PC-3 (cell line): ENCODE data around the gene OVOL3. TPM values are rescaled to one million over a fixed set of nuclear protein-coding genes. Genes with fewer than 3 reads are reported as not detected.

ENCODE experiments used
- ATAC-seq: fragments of 200-7000 bp; cut with Tn5 transposase; 2 replicates; pipeline ENCODE4 v1.9.1; 2020; ENCODE audit warnings: mild to moderate bottlenecking, moderate library complexity
- BruUV-seq: library from RNA; stranded (reverse); fragments of 400-500 nt; replicated peaks from 2 replicates; lab custom pipeline; 2021; lab: Mats Ljungman, UMichigan
- CTCF ChIA-PET: fragments of 300-600 bp; sonication (Branson Sonifier 250); formaldehyde crosslinking; loops from one replicate; lab custom pipeline; 2022; ENCODE audit warnings: antibody characterized with exemption; lab: Charles Lee
- POLR2A ChIA-PET: fragments of 300-600 bp; sonication (Branson Sonifier 250); formaldehyde crosslinking; loops from one replicate; lab custom pipeline; 2022; ENCODE audit warnings: antibody characterized with exemption; ENCODE audit not compliant: unreplicated experiment; lab: Charles Lee
- DNase-seq: peaks from one replicate; pipeline ENCODE4 v3.0.0-alpha.2; 2015
- H2AFZ ChIP-seq: fragments of 300-600 bp; sonication (generic); 2 replicates; pipeline ENCODE4 v1.6.0; 2016; ENCODE audit warnings: antibody characterized with exemption, low read length
- H3F3A ChIP-seq: fragments of 300-600 bp; sonication (generic); one replicate; pipeline ENCODE4 v1.6.0; 2017; ENCODE audit warnings: antibody characterized with exemption, low read length, control low read depth, mild to moderate bottlenecking; ENCODE audit not compliant: unreplicated experiment
- H3K27ac ChIP-seq: fragments of 300-600 bp; sonication (generic); 2 replicates; pipeline ENCODE4 v1.5.1; 2016; ENCODE audit warnings: mild to moderate bottlenecking, low read length
- H3K27me3 ChIP-seq: fragments of 300-600 bp; sonication (generic); 2 replicates; pipeline ENCODE4 v1.6.1; 2016; ENCODE audit warnings: low read length, mixed read lengths
- H3K36me3 ChIP-seq: fragments of 300-600 bp; sonication (generic); 2 replicates; pipeline ENCODE4 v1.6.1; 2016; ENCODE audit warnings: low read depth, mixed run types, low read length, mixed read lengths
- H3K4me1 ChIP-seq: fragments of 300-600 bp; sonication (generic); 2 replicates; pipeline ENCODE4 v1.5.1; 2016; ENCODE audit warnings: low read length; ENCODE audit not compliant: insufficient read depth
- H3K4me2 ChIP-seq: fragments of 300-600 bp; sonication (generic); 2 replicates; pipeline ENCODE4 v1.6.0; 2016; ENCODE audit warnings: low read length
- H3K4me3 ChIP-seq: fragments of 300-600 bp; sonication (generic); 2 replicates; pipeline ENCODE4 v1.5.1; 2016; ENCODE audit warnings: mild to moderate bottlenecking, low read length, mixed read lengths
- H3K79me2 ChIP-seq: fragments of 300-600 bp; sonication (generic); 2 replicates; pipeline ENCODE4 v1.6.1; 2017; ENCODE audit warnings: low read length, mixed read lengths
- H3K9ac ChIP-seq: fragments of 300-600 bp; sonication (generic); 2 replicates; pipeline ENCODE4 v1.6.0; 2016; ENCODE audit warnings: mild to moderate bottlenecking, low read length
- H3K9me2 ChIP-seq: fragments of 300-600 bp; sonication (generic); replicated peaks from 2 replicates; pipeline ENCODE4 v1.6.1; 2016; ENCODE audit warnings: mixed run types, low read length, mixed read lengths
- H3K9me3 ChIP-seq: fragments of 300-600 bp; sonication (generic); 2 replicates; pipeline ENCODE4 v1.6.1; 2016; ENCODE audit warnings: low read length, mixed read lengths
- H4K20me1 ChIP-seq: fragments of 300-600 bp; sonication (generic); 2 replicates; pipeline ENCODE4 v1.6.1; 2016; ENCODE audit warnings: low read length, mixed read lengths
- EZH2 ChIP-seq: fragments of 300-600 bp; sonication (generic); IDR thresholded peaks from one replicate; pipeline ENCODE4 v1.6.1; 2017; ENCODE audit warnings: antibody characterized with exemption, mild to moderate bottlenecking, low read length; ENCODE audit not compliant: unreplicated experiment
- EZH2phosphoT487 ChIP-seq: fragments of 300-600 bp; sonication (generic); IDR thresholded peaks from 2 replicates; pipeline ENCODE4 v1.6.1; 2018; ENCODE audit warnings: mild to moderate bottlenecking, antibody characterized with exemption, low read length, borderline replicate concordance
- intact Hi-C: fragments of 100-400 bp; cut with micrococcal nuclease; formaldehyde crosslinking; loops from 2 replicates; pipeline ENCODE4 v1.9.0; 2023
- total RNA-seq: library from RNA; depleted of rRNA; stranded (reverse); fragments of >200 nt; gene quantifications from 2 replicates; pipeline ENCODE4 v1.2.3, GENCODE V29; 2014
- TF ChIP-seq, protein P1 (sequence below): fragments of 300-600 bp; sonication (generic); conservative IDR thresholded peaks from 2 replicates; pipeline ENCODE4 v1.5.1; 2017; ENCODE audit warnings: antibody characterized with exemption, low read depth, mild to moderate bottlenecking, low read length

Gene OVOL3
- total RNA-seq, 1 experiment from 2014 or later = not detected

DNA sequence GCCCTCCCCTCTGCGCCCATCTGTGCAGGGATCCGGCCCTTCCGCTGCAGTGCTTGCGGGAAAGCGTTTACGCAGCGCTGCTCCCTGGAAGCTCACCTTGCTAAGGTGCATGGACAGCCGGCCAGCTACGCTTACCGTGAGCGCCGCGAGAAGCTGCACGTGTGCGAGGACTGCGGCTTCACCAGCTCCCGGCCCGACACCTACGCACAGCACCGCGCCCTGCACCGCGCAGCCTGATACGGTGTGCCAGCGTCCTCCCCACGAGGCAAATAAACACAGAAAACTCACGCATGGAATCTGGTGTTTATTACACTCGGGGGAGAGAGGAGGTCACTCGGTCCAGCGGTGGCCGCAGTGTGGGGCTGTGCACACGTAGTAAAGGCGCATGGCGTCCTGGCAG, 2.5 kb downstream of the OVOL3 start:
- Histone ChIP-seq H3K79me2 (peaks cover 28% of the 10 kb centered on the region), H3K4me3 (peak overlapping the region; percentile 73), H4K20me1 (no peaks in the 10 kb centered on the region), H3K9me2 (no peaks in the 10 kb centered on the region), H3K36me3 (no peaks in the 10 kb centered on the region), H2AFZ (0 out of 2 replicates have a peak overlapping the region, but pooled peaks have one; percentile 95), H3K4me2 (peak overlapping the region; percentile 96), H3K27me3 (no peaks in the 10 kb centered on the region), H3K4me1 (peaks cover 18% of the 10 kb centered on the region; the same call in 1 of the 2 replicates), H3K27ac (no peak overlapping the region), H3K9ac (peak overlapping the region; percentile 79), H3F3A (no peaks in the 10 kb centered on the region), H3K9me3 (no peaks in the 10 kb centered on the region)
- ChIA-PET POLR2A (no interaction called here), CTCF (no interaction called here)
- no TSS peak for BruUV-seq
- TF ChIP-seq EZH2 = no peak
- TF ChIP-seq EZH2phosphoT487 = no peak
- TF ChIP-seq, protein P1, sequence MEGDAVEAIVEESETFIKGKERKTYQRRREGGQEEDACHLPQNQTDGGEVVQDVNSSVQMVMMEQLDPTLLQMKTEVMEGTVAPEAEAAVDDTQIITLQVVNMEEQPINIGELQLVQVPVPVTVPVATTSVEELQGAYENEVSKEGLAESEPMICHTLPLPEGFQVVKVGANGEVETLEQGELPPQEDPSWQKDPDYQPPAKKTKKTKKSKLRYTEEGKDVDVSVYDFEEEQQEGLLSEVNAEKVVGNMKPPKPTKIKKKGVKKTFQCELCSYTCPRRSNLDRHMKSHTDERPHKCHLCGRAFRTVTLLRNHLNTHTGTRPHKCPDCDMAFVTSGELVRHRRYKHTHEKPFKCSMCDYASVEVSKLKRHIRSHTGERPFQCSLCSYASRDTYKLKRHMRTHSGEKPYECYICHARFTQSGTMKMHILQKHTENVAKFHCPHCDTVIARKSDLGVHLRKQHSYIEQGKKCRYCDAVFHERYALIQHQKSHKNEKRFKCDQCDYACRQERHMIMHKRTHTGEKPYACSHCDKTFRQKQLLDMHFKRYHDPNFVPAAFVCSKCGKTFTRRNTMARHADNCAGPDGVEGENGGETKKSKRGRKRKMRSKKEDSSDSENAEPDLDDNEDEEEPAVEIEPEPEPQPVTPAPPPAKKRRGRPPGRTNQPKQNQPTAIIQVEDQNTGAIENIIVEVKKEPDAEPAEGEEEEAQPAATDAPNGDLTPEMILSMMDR = no peak
- DNase-seq (no peak), ATAC-seq (no peak)
- intact Hi-C loops = loop anchor here (2.0 kb wide), 1 partner anchor 53 kb away; no protein-coding TSS in a partner anchor

DNA sequence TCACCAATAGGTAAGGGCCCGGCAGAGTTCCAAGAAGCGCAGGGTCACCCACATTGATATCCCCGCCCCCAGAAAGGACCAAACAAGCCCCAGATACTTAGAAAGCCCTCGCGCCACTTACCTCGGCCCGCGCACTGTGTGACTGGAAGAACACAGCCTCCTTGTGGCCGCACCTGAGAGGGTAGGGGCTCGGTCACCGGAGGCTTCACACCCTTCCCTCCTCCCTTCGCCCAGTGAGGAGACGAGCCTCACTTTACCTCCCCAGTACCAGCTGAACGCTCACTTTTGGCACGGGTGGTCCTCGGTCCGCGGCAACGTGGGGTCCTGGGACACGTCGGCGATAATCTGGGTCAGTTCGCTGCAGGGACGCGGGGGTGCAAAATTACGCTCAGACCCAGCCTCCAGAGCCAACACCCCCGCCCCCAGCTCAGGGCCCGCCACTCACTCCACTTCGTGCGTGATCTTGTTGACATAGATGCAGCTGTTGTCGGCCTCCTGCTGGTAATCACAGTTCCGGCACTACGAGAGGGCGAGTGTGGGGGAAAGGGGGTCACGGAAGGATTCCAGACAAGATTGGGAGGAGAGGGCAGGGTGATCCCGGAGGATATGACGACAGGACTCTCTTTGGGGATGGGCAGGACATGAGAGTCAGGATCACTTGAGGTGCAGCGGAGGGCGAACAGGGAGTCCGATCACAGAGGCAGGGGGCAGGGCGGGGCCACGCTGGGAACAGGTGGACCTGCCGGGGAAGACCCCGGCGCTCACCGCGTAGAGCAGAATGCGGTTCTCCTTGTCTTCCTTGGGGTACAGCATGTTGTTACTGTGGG, 3.2 kb downstream of the OVOL3 start:
- H3F3A ChIP-seq = no peaks in the 10 kb centered on the region
- peak overlapping the region; percentile 96 for H3K4me2 ChIP-seq
- peaks cover 28% of the 10 kb centered on the region for H3K79me2 ChIP-seq
- no peaks in the 10 kb centered on the region for H3K36me3 ChIP-seq
- H2AFZ ChIP-seq = peak overlapping the region; percentile 95
- H3K4me1 ChIP-seq = peaks cover 18% of the 10 kb centered on the region; the same call in 1 of the 2 replicates
- POLR2A ChIA-PET = no interaction called here
- H3K4me3 ChIP-seq = peak overlapping the region; percentile 73
- H3K9me2 ChIP-seq = no peaks in the 10 kb centered on the region
- H3K27me3 ChIP-seq = no peaks in the 10 kb centered on the region
- intact Hi-C loops = loop anchor here (2.0 kb wide), 1 partner anchor 53 kb away; no protein-coding TSS in a partner anchor
- H3K27ac ChIP-seq = peak overlapping the region; percentile 66
- TF ChIP-seq EZH2phosphoT487 = no peak
- TF ChIP-seq, protein P1 = peak; percentile 30; the same call in 1 of the 2 replicates
- CTCF ChIA-PET = no interaction called here
- no peaks in the 10 kb centered on the region for H3K9me3 ChIP-seq
- DNase-seq = peak; percentile 25
- H4K20me1 ChIP-seq = no peaks in the 10 kb centered on the region
- TSS peak; percentile 64 for BruUV-seq
- peak; percentile 9 for ATAC-seq
- H3K9ac ChIP-seq = peak overlapping the region; percentile 79
